H1 (cell line): ENCODE results near the gene PLS3. TPM values are rescaled to one million over a fixed set of nuclear protein-coding genes. Genes with fewer than 3 reads are reported as not detected.

Experiments used
- CTCF ChIA-PET: fragments of 300-600 bp; sonication (Branson Sonifier 250); formaldehyde crosslinking; loops from one replicate; lab custom pipeline; 2021; ENCODE audit not compliant: partially characterized antibody; lab: Charles Lee
- POLR2A ChIA-PET: fragments of 300-600 bp; sonication (Branson Sonifier 250); formaldehyde crosslinking; loops from one replicate; lab custom pipeline; 2021; ENCODE audit warnings: inconsistent platforms; ENCODE audit not compliant: partially characterized antibody; lab: Charles Lee
- DNase-seq, 2 experiments: peaks; one replicate each; pipeline versions ENCODE4 v3.0.0 to v3.0.0-alpha.2; 2010 to 2022; ENCODE audit warnings: low spot score in 2 of 2, low read depth in 1 of 2, mixed read lengths in 1 of 2
- FAIRE-seq: peaks from 2 replicates; lab custom pipeline; 2011; peaks lifted over from hg19 to GRCh38; lab: Jason Lieb, UNC
- H2AFZ ChIP-seq: 2 replicates; pipeline ENCODE4 v1.8.1; 2012; ENCODE audit warnings: low read length, inconsistent platforms
- H2AK5ac ChIP-seq: 2 replicates; pipeline ENCODE4 v1.6.1; 2013; ENCODE audit warnings: low read depth, low read length
- H2BK120ac ChIP-seq: replicated peaks from 2 replicates; pipeline ENCODE3; 2013; ENCODE audit warnings: low read depth, low read length, inconsistent platforms
- H2BK12ac ChIP-seq: 2 replicates; pipeline ENCODE4 v1.6.1; 2013; ENCODE audit warnings: low read depth, low read length
- H2BK15ac ChIP-seq: 2 replicates; pipeline ENCODE4 v1.6.1; 2013; ENCODE audit warnings: low read length
- H2BK20ac ChIP-seq: 2 replicates; pipeline ENCODE4 v1.6.1; 2013; ENCODE audit warnings: low read length
- H2BK5ac ChIP-seq: 2 replicates; pipeline ENCODE4 v1.6.1; 2013; ENCODE audit warnings: low read depth, low read length
- H3K14ac ChIP-seq: 2 replicates; pipeline ENCODE4 v1.6.1; 2013; ENCODE audit warnings: inconsistent platforms; ENCODE audit not compliant: insufficient read length
- H3K18ac ChIP-seq: 2 replicates; pipeline ENCODE4 v1.6.1; 2013; ENCODE audit warnings: low read length; ENCODE audit errors: extremely low read depth
- H3K23ac ChIP-seq: 2 replicates; pipeline ENCODE4 v1.6.1; 2013; ENCODE audit warnings: inconsistent platforms; ENCODE audit not compliant: insufficient read length
- H3K23me2 ChIP-seq: 2 replicates; pipeline ENCODE4 v1.6.1; 2013; ENCODE audit warnings: low read depth, low read length
- H3K27ac ChIP-seq: 2 replicates; pipeline ENCODE4 v1.6.1; 2011; ENCODE audit warnings: low read depth, low read length, inconsistent platforms
- H3K27me3 ChIP-seq, 4 experiments: replicated peaks in 1 of 4; 1 replicate in 1 of 4; 2 replicates in 3 of 4; pipeline versions ENCODE4 v1.6.1 to v1.8.1; 2011 to 2013; ENCODE audit warnings: low read length in 3 of 4, mild to moderate bottlenecking in 3 of 4, inconsistent platforms in 2 of 4, mixed read lengths in 2 of 4, moderate library complexity in 1 of 4; ENCODE audit not compliant: control insufficient read depth in 3 of 4, insufficient read depth in 3 of 4; ENCODE audit errors: extremely low read depth in 1 of 4
- H3K36me3 ChIP-seq, 4 experiments: 2 replicates each; pipeline versions ENCODE4 v1.6.1 to v1.8.1; 2011 to 2013; ENCODE audit warnings: mild to moderate bottlenecking in 4 of 4, low read length in 3 of 4, moderate library complexity in 2 of 4, control low read depth in 1 of 4, inconsistent platforms in 1 of 4; ENCODE audit not compliant: insufficient read depth in 4 of 4, control insufficient read depth in 2 of 4
- H3K4ac ChIP-seq: replicated peaks from 2 replicates; pipeline ENCODE3; 2013; ENCODE audit warnings: low read length, low read depth, mixed read lengths, inconsistent platforms; ENCODE audit not compliant: insufficient read length
- H3K4me1 ChIP-seq, 4 experiments: replicated peaks in 1 of 4; 1 replicate in 1 of 4; 2 replicates in 3 of 4; pipeline versions ENCODE4 v1.6.1 to v1.8.1; 2011 to 2013; ENCODE audit warnings: low read length in 3 of 4, inconsistent platforms in 2 of 4, mixed read lengths in 1 of 4; ENCODE audit not compliant: insufficient read depth in 4 of 4, control insufficient read depth in 3 of 4
- H3K4me2 ChIP-seq, 2 experiments: 2 replicates each; pipeline versions ENCODE4 v1.6.1 to v1.8.1; 2011 to 2013; ENCODE audit warnings: low read depth in 2 of 2, low read length in 2 of 2, control low read depth in 1 of 2, inconsistent platforms in 1 of 2, mild to moderate bottlenecking in 1 of 2; ENCODE audit not compliant: insufficient read depth in 1 of 2
- H3K4me3 ChIP-seq, 4 experiments: fragments of 200-600, 300-600 bp in 1 of 4; sonication (generic), shearing (Covaris generic), sonication (Bioruptor Twin) in 1 of 4; 2 replicates each; pipeline versions ENCODE4 v1.5.1 to v1.8.1; 2011 to 2016; ENCODE audit warnings: low read length in 4 of 4, low read depth in 3 of 4, control low read depth in 2 of 4, inconsistent platforms in 2 of 4, mild to moderate bottlenecking in 2 of 4, mixed read lengths in 1 of 4, moderate library complexity in 1 of 4; ENCODE audit not compliant: insufficient read depth in 2 of 4; ENCODE audit errors: extremely low read depth in 1 of 4
- H3K56ac ChIP-seq: replicated peaks from 2 replicates; pipeline ENCODE3; 2013; ENCODE audit warnings: low read depth, mild to moderate bottlenecking, mixed read lengths, low read length, inconsistent platforms; ENCODE audit not compliant: insufficient read length
- H3K79me1 ChIP-seq: 2 replicates; pipeline ENCODE4 v1.6.1; 2013; ENCODE audit warnings: low read depth, low read length, control low read depth
- H3K79me2 ChIP-seq, 2 experiments: 2 replicates each; pipeline versions ENCODE4 v1.6.1 to v1.8.1; 2012 to 2013; ENCODE audit warnings: low read length in 2 of 2, mild to moderate bottlenecking in 2 of 2, inconsistent platforms in 1 of 2; ENCODE audit not compliant: insufficient read depth in 2 of 2, control insufficient read depth in 1 of 2
- H3K9ac ChIP-seq, 4 experiments: replicated peaks in 1 of 4; 1 replicate in 1 of 4; 2 replicates in 3 of 4; pipeline versions ENCODE4 v1.6.1 to v1.8.1; 2011 to 2013; ENCODE audit warnings: low read depth in 3 of 4, low read length in 3 of 4, control low read depth in 2 of 4, mild to moderate bottlenecking in 2 of 4, moderate library complexity in 2 of 4, inconsistent platforms in 1 of 4; ENCODE audit errors: extremely low read depth in 1 of 4
- H3K9me3 ChIP-seq, 2 experiments: 2 replicates each; pipeline versions ENCODE4 v1.6.1 to v1.8.1; 2012 to 2013; ENCODE audit warnings: mild to moderate bottlenecking in 2 of 2, moderate library complexity in 2 of 2, control low read depth in 1 of 2, inconsistent platforms in 1 of 2, low read depth in 1 of 2, low read length in 1 of 2, mixed read lengths in 1 of 2; ENCODE audit not compliant: insufficient read depth in 2 of 2
- H4K20me1 ChIP-seq, 2 experiments: replicated peaks in 1 of 2; 2 replicates each; pipeline versions ENCODE3 to v1.8.1; 2011 to 2013; ENCODE audit warnings: inconsistent platforms in 2 of 2, low read length in 2 of 2, mild to moderate bottlenecking in 1 of 2; ENCODE audit not compliant: insufficient read depth in 2 of 2, control insufficient read depth in 1 of 2
- H4K5ac ChIP-seq: 2 replicates; pipeline ENCODE4 v1.6.1; 2013; ENCODE audit warnings: low read length, low read depth, mixed read lengths, inconsistent platforms; ENCODE audit not compliant: insufficient read length
- H4K8ac ChIP-seq: 2 replicates; pipeline ENCODE4 v1.8.0; 2013; ENCODE audit warnings: mild to moderate bottlenecking, moderate library complexity, low read length, inconsistent platforms; ENCODE audit not compliant: insufficient read depth; ENCODE audit errors: extremely low read depth
- H4K91ac ChIP-seq: replicated peaks from 2 replicates; pipeline ENCODE3; 2013; ENCODE audit warnings: low read length, mixed read lengths, inconsistent platforms; ENCODE audit not compliant: insufficient read length
- EGR1 ChIP-seq: IDR thresholded peaks from 2 replicates; pipeline ENCODE4 v1.6.1; 2011; ENCODE audit warnings: low read depth, low read length, borderline replicate concordance
- JUND ChIP-seq: IDR thresholded peaks from 2 replicates; pipeline ENCODE4 v1.6.1; 2011; ENCODE audit warnings: mild to moderate bottlenecking, improper control_type of control experiment, low read length
- MAFK ChIP-seq: IDR thresholded peaks from 2 replicates; pipeline ENCODE4 v1.6.1; 2012; ENCODE audit warnings: low read depth, mild to moderate bottlenecking, improper control_type of control experiment, low read length
- WGBS, 2 experiments: shearing (Covaris generic) in 1 of 2; methylation state at CpG; one replicate each; pipeline versions ENCODE4 v1.1.6 to v1.1.7; 2013 to 2015; ENCODE audit warnings: low lambda C conversion rate in 2 of 2, mixed read lengths in 2 of 2, inconsistent platforms in 1 of 2, low coverage in 1 of 2, missing lambda C conversion rate in 1 of 2; ENCODE audit not compliant: insufficient replicate concordance in 2 of 2, insufficient coverage in 1 of 2, insufficient read length in 1 of 2; ENCODE audit errors: extremely low coverage in 1 of 2, missing lambda C conversion rate in 1 of 2; 5-methylcytosine and 5-hydroxymethylcytosine counted together
- polyA plus RNA-seq, 7 experiments: library from polyadenylated mRNA; depleted of rRNA in 3 of 7; stranded (reverse) in 5 of 7; unstranded in 2 of 7; fragments of >200 nt in 5 of 7; fragments of 200-250 nt in 2 of 7; gene quantifications; 1 replicate in 5 of 7; 2 replicates in 1 of 7; 4 replicates in 1 of 7; pipeline versions ENCODE4 v1.2.1 to v1.2.3, GENCODE V29; 2011 to 2013; ENCODE audit warnings: missing spikeins in 2 of 7, mixed read lengths in 2 of 7
- total RNA-seq: library from RNA; stranded (reverse); fragmentation: NEBNext Ultra II Directional; extraction: Animal tissue kit (Norgen Biotek cat#: 25700); gene quantifications from 2 replicates; pipeline ENCODE4 v1.2.1, GENCODE V29; 2021
- TF ChIP-seq, protein P1 (sequence below): IDR thresholded peaks from 2 replicates; pipeline ENCODE4 v1.6.1; 2012; ENCODE audit warnings: inconsistent platforms

PLS3 gene
- total and polyA plus RNA-seq, 2 of the 8 experiments (the other 6 are each of a cell fraction or from before 2014, with no cell fraction given) = 107 to 185 TPM

GRCh38 chrX:115616943-115617563, 56.1 kb downstream of the PLS3 start:
- no peak overlapping the region for H3K23ac ChIP-seq
- CTCF ChIA-PET = no interaction called here
- H4K20me1 ChIP-seq = no peaks in the 10 kb centered on the region
- no peak overlapping the region for H2BK120ac ChIP-seq
- H3K27me3 ChIP-seq = no peaks in the 10 kb centered on the region
- no peak overlapping the region for H2AFZ ChIP-seq
- H3K23me2 ChIP-seq = no peaks in the 10 kb centered on the region
- H3K14ac ChIP-seq = no peak overlapping the region
- peak overlapping the region; percentile 27; the same call in 1 of the 2 replicates for H2BK12ac ChIP-seq
- H3K4ac ChIP-seq = no peak overlapping the region
- peak; percentile 93 for FAIRE-seq
- no peaks in the 10 kb centered on the region for H3K79me1 ChIP-seq
- no peak overlapping the region for H2BK20ac ChIP-seq
- H3K18ac ChIP-seq = no peak overlapping the region
- no peak overlapping the region for H2BK5ac ChIP-seq
- H3K4me3 ChIP-seq = no peak overlapping the region
- peak overlapping the region in 1 of 2 experiments; percentile 21; a peak in 2 of 4 replicates for H3K4me2 ChIP-seq
- 71% methylated on average over 5 of the region's 5 CpGs; no CpG with 5 or more reads in 1 of the 2 experiments for WGBS, 2 experiments
- TF ChIP-seq, protein P1, sequence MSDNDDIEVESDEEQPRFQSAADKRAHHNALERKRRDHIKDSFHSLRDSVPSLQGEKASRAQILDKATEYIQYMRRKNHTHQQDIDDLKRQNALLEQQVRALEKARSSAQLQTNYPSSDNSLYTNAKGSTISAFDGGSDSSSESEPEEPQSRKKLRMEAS = no peak
- TF ChIP-seq MAFK (no peak), EGR1 (no peak), JUND (peak; percentile 45; the same call in 1 of the 2 replicates)
- H3K4me1 ChIP-seq = peaks cover 0 to 6% (median 3%) of the 10 kb centered on the region in 4 experiments; a peak in 3 of 7 replicates
- H4K91ac ChIP-seq = no peak overlapping the region
- no peak overlapping the region for H2AK5ac ChIP-seq
- no peak overlapping the region; a peak in 1 of 7 replicates for H3K9ac ChIP-seq
- no peak overlapping the region for H2BK15ac ChIP-seq
- H4K8ac ChIP-seq = no peak overlapping the region
- no peaks in the 10 kb centered on the region for H3K9me3 ChIP-seq
- peaks cover 0 to 38% of the 10 kb centered on the region in 2 experiments; a peak in 2 of 4 replicates for H3K79me2 ChIP-seq
- H3K56ac ChIP-seq = no peak overlapping the region
- H3K36me3 ChIP-seq = peaks cover 0 to 5% (median 1%) of the 10 kb centered on the region in 4 experiments; a peak in 3 of 8 replicates
- H4K5ac ChIP-seq = no peak overlapping the region
- DNase-seq = peak in 1 of 2 experiments; percentile 5
- no peak overlapping the region for H3K27ac ChIP-seq
- POLR2A ChIA-PET = no interaction called here
